ENCODE measurements around the gene JPH2.

- no peak for TF ChIP-seq EP300 (IDR thresholded peaks at IDR 0.05)
- no peak for TF ChIP-seq CTCF (IDR thresholded peaks at IDR 0.05)
- TF ChIP-seq POLR2A (IDR thresholded peaks at IDR 0.05) = no peak
- TF ChIP-seq POLR2AphosphoS5 (IDR thresholded peaks at IDR 0.05) = no peak
Observed at GRCh38 chr20:44143936-44144335, 43.1 kb downstream of the JPH2 start.
